VCaP (cell line): ENCODE results near the gene PELI2.
"Not testable (repeated sequence)": the region's sequence is repeated elsewhere in the genome, so short reads cannot be mapped to it uniquely, and the experiment has no call there.

Experiments used
- H3K27ac ChIP-seq: fragments of 450-650 bp; 2 replicates; pipeline ENCODE4 v1.5.1; 2017
- TF ChIP-seq, protein P1 (sequence below): fragments of 450-650 bp; conservative IDR thresholded peaks from 2 replicates; pipeline ENCODE4 v1.5.1; 2017; ENCODE audit warnings: mild to moderate bottlenecking, moderate library complexity

Gene PELI2

DNA sequence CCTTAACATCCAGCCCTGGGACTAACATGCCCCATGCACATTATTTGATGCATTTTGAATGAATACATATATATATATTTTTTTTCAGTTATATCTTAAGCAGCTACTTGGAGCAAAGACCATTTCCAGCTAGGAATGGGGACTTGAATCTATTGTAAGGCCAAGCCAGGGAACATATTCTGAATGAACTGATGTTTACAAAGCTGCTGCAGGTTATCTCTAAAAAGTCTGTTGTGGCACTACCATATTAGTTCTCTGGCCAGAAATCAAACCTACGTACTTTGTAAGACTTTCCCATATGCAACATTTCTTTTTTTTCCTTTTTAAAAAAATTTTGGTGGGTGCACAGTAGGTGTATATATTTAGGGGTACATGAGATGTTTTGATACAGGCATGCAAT is 43.4 kb downstream of the PELI2 start:
- H3K27ac ChIP-seq: no peak overlapping the region
- TF ChIP-seq, protein P1, sequence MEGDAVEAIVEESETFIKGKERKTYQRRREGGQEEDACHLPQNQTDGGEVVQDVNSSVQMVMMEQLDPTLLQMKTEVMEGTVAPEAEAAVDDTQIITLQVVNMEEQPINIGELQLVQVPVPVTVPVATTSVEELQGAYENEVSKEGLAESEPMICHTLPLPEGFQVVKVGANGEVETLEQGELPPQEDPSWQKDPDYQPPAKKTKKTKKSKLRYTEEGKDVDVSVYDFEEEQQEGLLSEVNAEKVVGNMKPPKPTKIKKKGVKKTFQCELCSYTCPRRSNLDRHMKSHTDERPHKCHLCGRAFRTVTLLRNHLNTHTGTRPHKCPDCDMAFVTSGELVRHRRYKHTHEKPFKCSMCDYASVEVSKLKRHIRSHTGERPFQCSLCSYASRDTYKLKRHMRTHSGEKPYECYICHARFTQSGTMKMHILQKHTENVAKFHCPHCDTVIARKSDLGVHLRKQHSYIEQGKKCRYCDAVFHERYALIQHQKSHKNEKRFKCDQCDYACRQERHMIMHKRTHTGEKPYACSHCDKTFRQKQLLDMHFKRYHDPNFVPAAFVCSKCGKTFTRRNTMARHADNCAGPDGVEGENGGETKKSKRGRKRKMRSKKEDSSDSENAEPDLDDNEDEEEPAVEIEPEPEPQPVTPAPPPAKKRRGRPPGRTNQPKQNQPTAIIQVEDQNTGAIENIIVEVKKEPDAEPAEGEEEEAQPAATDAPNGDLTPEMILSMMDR: no peak

DNA sequence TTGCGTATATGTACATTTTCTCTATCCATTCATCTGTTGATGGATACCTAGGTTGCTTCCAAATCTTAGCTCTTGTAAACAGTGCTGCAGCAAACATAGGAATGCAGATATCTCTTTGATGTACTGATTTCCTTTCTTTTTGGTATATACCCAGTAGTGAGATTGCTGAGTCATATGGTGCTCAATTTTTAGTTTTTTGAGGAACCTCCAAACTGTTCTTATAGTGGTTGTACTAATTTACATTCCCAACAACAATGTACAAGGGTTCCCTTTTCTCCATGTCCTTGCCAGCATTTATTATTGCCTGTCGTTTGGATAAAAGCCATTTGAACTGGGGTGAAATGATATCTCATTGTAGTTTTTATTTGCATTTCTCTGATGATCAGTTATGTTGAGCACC is 44.3 kb downstream of the PELI2 start:
- TF ChIP-seq, protein P1: no peak

DNA sequence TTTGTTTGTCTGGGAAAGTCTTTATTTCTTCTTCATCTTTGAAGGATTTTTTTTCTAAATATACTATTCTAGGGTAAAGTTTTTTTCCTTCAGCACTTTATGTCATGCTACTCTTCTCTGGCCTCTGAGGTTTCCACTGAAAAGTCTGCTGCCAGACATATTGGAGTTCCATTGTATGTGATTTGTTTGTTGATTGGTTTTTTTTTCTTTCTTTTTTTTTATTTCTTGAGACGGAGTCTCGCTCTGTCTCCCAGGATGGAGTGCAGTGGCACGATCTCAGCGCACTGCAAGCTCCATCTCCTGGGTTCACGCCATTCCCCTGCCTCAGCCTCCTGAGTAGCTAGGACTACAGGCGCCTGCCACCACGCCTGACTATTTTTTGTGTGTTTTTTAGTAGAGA is 48.4 kb downstream of the PELI2 start:
- not testable (repeated sequence) for H3K27ac ChIP-seq

More for the DNA sequence above, 44.3 kb downstream of the PELI2 start:
- no peak overlapping the region for H3K27ac ChIP-seq

DNA sequence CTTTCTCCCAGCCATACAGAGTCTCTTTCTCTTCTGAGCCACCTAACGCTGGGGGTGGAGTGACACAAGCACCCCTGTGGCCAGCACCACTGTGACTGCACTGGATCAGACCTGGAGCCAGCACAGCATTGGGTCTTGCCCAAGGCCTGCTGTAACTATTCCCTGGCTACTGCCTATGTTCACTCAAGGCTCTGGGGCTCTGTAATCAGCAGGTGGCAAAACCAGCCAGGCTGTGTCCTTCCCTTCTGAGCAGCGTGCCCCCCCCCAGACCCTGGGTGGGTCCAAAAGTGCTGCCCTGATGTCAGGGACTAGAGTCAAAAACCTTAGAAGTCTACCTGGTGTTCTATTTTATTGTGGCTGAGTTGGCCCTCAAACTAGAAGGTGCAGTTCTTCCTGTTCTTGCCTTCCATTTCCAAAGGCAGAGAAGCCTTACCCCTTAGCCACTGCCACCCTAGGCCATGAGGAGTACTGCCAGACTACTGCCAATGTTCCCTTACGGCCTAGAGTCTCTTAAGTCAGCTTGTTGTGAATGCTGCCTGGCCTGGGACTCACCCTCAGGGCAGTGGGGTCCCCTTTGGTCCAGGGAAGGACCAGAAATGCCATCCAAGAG is 49.9 kb downstream of the PELI2 start:
- H3K27ac ChIP-seq: no peak overlapping the region
- TF ChIP-seq, protein P1: no peak

DNA sequence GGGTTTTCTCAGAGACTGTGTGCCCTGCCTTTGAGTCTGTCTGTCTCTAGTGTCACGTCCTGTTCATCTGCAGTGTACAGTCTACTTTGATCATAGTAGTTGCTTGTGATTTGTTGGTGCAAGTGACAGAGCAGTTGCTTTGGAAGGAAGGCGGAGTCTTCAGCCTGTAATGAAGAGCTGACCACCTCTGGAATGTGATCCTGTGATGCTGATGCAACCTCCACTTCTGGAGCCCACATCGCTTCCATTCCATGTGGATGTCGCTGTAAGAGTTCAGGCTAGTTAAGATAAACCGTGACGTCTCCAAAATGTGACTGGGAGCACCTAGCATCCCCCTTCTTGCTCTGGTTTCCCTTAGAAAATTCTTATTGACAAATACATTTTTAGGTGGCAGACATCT is 51.8 kb downstream of the PELI2 start:
- no peak overlapping the region for H3K27ac ChIP-seq
- TF ChIP-seq, protein P1: no peak

DNA sequence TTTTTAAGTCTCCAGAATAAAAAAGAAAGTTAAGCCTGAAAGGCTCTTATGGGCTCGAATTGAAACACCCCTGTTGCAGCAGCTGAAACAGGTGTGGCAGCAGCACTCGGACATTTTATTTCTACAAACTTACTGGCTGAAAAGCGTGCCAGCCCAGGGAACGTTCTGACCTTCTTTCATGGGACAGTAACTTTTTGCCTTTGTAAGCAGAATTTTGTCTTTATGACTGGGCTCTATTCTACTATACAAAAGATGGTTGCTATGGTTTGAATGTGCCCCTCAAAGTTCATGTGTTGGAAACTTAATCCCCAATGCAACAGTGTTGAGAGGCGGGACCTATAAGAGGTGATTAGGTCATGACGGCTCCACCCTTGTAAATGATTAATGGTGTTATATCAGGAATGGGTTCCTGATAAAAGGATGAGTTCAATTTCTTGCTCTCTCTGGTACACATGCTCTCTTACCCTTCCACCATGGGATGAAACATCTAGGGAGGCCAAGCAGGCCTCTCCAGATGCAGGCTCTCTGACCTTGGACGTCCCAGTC is 52.7 kb downstream of the PELI2 start:
- no peak overlapping the region for H3K27ac ChIP-seq
- TF ChIP-seq, protein P1: no peak

DNA sequence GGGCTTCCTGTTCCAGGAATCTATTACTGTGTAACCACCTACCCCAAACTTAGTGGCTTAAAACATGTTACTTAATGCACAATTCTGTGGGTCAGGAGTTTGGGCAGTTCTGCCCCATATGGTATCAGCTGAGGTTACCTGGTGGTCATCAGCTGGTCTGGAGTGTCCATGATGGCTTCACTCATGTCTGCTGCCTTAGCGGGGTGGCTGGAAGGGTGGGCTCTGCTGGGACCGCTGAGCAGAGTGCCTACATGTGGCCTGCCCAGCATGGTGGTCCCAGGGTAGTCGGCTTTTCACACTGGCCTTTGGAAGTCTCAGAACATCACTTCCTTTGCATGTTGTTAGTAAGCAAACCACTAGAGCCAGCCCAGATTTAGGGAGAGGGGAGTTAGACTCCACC is 53.9 kb downstream of the PELI2 start:
- TF ChIP-seq, protein P1: no peak
- no peak overlapping the region for H3K27ac ChIP-seq

DNA sequence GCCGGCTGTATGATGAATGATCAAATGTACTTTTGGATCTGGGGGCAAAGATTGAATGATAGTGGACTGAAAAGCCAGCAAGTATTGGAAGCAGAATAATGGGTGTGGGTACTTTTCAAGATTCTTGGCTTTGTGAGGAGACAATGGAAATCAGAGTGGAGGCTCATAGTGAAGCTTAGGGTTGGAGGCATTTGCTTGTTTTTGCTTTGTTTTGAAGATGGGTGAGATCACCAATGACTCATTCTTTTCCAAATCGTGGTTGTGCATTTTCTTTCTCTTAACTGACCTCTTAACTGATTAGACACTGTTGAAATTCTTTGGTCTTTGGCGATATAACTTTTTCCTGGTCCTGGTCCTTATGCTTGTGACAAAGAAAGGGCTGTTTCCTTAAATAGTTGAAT is 54.4 kb downstream of the PELI2 start:
- H3K27ac ChIP-seq: no peak overlapping the region
- TF ChIP-seq, protein P1: no peak
